GM06990 (cell line): ENCODE measurements around the gene VDR.

Experiments used
- DNase-seq: peaks from one replicate; pipeline ENCODE4 v3.0.0-alpha.2; 2011; ENCODE audit not compliant: insufficient read length; ENCODE audit errors: extremely low read depth
- H3K27me3 ChIP-seq: replicated peaks from 2 replicates; pipeline ENCODE4 v1.6.0; 2011; ENCODE audit warnings: low read length; ENCODE audit not compliant: control insufficient read depth, insufficient read depth
- H3K36me3 ChIP-seq: 2 replicates; pipeline ENCODE4 v1.5.1; 2011; ENCODE audit warnings: low read length; ENCODE audit not compliant: control insufficient read depth, insufficient read depth
- H3K4me3 ChIP-seq: replicated peaks from 2 replicates; pipeline ENCODE4 v1.5.1; 2011; ENCODE audit warnings: low read depth, mild to moderate bottlenecking, control low read depth, low read length
- CTCF ChIP-seq: IDR thresholded peaks from 2 replicates; pipeline ENCODE4 v1.5.1; 2011; ENCODE audit warnings: low read length, control low read depth, mild to moderate bottlenecking, inconsistent platforms; ENCODE audit not compliant: insufficient read depth, poor library complexity, severe bottlenecking

The VDR gene

DNA sequence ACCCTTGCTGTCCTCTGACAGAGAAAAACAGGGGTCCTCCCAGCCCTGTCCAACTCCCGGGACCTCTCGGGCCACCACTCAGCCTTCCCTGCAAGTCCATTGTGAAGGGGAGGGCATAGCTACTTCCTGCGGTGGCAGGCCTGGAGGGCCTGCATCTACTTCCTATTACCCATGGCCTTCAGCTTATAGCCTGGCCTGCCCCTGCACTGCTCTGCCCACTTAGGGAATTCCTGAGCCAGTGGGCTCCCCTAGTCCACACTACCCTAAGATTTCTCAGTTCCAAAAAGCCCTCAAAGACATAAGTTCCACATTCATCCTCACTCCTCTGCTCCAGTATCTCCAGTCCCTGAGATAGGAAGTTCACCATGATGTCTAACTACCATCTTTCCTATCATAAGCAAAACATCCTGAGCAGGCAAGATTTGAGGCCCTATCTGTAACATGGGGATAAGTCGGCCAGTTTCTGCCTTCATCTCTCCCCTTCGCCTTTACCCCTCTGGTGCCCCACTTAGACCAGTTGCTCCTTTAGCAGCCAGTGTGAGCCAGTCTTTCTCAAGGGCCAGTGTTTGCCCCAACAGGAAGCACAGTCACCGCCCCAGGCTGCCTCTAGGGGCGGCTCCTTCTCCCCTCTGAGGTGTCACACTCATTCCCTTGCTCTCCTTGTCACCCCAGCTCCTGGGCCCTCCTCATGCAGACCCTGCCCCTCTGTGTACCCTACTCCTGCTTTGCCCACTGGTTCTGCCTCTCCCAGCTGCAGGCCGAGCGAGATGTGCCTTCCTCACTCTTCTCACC, 96.0 kb downstream of the VDR start:
- Histone ChIP-seq H3K27me3 (no peaks in the 10 kb centered on the region), H3K4me3 (0 out of 2 replicates have a peak overlapping the region, but pooled peaks have one; percentile 0), H3K36me3 (no peaks in the 10 kb centered on the region; the same call in none of the 2 replicates)
- peak; percentile 41 for TF ChIP-seq CTCF
- no peak for DNase-seq

DNA sequence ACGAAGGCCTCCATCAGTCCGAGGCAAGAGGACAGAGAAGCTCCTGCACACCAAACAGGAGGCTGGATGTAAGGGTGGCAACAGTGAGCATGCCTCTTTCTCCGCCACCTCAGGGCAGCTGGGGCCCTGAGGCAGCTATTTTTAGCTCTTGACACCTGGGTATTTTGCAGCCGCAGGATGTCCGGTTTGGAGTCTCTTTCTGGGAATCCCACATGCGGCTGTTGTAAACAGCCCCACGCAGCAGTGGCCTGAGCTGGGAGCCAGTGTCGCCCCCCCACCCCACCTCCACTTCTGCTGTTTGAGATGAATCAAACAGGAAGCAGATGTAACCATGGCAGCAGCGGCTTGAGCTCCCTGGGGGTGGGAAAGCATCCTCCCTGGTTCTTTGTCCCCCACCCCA, 96.7 kb downstream of the VDR start:
- no peaks in the 10 kb centered on the region; the same call in none of the 2 replicates for H3K36me3 ChIP-seq
- TF ChIP-seq CTCF: no peak
- H3K4me3 ChIP-seq: no peak overlapping the region; the same call in 1 of the 2 replicates
- DNase-seq: peak; percentile 69
- H3K27me3 ChIP-seq: no peaks in the 10 kb centered on the region

GRCh38 chr12:47807338-47807737, 97.5 kb downstream of the VDR start:
- no peak for TF ChIP-seq CTCF
- Histone ChIP-seq H3K27me3 (no peaks in the 10 kb centered on the region), H3K4me3 (no peak overlapping the region), H3K36me3 (no peaks in the 10 kb centered on the region; the same call in none of the 2 replicates)
- DNase-seq: no peak

DNA sequence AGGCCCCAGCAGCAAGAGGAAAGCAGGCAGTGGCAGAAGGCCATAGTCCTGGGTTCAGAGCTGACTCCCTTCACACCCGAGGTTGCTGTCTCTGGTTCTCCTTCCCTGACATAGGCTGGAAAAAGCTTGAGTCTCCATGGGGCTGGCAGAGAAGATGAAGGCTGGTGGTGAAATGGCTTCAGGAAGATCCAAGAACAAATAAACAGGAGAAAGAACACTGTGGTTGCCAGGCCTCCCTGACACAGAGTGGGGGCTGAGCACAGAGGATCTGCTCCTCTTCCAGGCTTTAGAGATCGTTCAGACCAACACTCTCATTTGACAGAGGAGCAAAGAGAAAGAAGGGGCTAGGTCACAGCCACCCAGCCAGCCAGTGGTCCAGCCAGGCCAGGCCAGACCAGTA, 99.4 kb downstream of the VDR start:
- Histone ChIP-seq H3K4me3 (no peak overlapping the region), H3K27me3 (no peaks in the 10 kb centered on the region), H3K36me3 (no peaks in the 10 kb centered on the region; the same call in none of the 2 replicates)
- DNase-seq: no peak
- no peak for TF ChIP-seq CTCF

GRCh38 chr12:47804171-47804570, 100.6 kb downstream of the VDR start:
- Histone ChIP-seq H3K4me3 (no peak overlapping the region), H3K36me3 (no peaks in the 10 kb centered on the region; the same call in none of the 2 replicates), H3K27me3 (no peaks in the 10 kb centered on the region)
- no peak for TF ChIP-seq CTCF
- no peak for DNase-seq
